Fibroblast of the aortic adventitia (primary cell): ENCODE measurements around the gene ATP2C1. TPM values are rescaled to one million over a fixed set of nuclear protein-coding genes. Genes with fewer than 3 reads are reported as not detected.

Experiments
- DNase-seq: peaks from one replicate; pipeline ENCODE4 v3.0.0-alpha.2; 2010; ENCODE audit warnings: low read depth
- H3K4me3 ChIP-seq: 2 replicates; pipeline ENCODE4 v1.5.1; 2011; ENCODE audit warnings: low read depth, mild to moderate bottlenecking, control low read depth, low read length, moderate library complexity
- CTCF ChIP-seq: IDR thresholded peaks from 2 replicates; pipeline ENCODE4 v1.5.1; 2011; ENCODE audit warnings: mild to moderate bottlenecking, low read length, control low read depth, inconsistent platforms; ENCODE audit not compliant: insufficient read depth
- total RNA-seq: library from RNA; depleted of rRNA; stranded (reverse); fragments of >200 nt; gene quantifications from 2 replicates; pipeline ENCODE4 v1.2.3, GENCODE V29; 2012; ENCODE audit warnings: low replicate concordance

The ATP2C1 gene
- total RNA-seq, 1 donor = 73.2 TPM

- no peak overlapping the region for H3K4me3 ChIP-seq
- no peak for TF ChIP-seq CTCF
- DNase-seq = no peak
These were observed 10.6 kb downstream of the ATP2C1 start for GRCh38 chr3:130904491-130904890.

- no peak for TF ChIP-seq CTCF
These were observed 11.7 kb downstream of the ATP2C1 start for GRCh38 chr3:130905551-130905950.

GRCh38 chr3:130906374-130906995 lies 12.6 kb downstream of the ATP2C1 start:
- no peak overlapping the region for H3K4me3 ChIP-seq
- DNase-seq = peak; percentile 59

More at GRCh38 chr3:130905551-130905950, 11.7 kb downstream of the ATP2C1 start:
- peak; percentile 79 for DNase-seq
- H3K4me3 ChIP-seq = no peak overlapping the region

GRCh38 chr3:130907500-130907899 lies 13.6 kb downstream of the ATP2C1 start:
- DNase-seq = no peak
- TF ChIP-seq CTCF = no peak
- H3K4me3 ChIP-seq = no peak overlapping the region

More at GRCh38 chr3:130906374-130906995, 12.6 kb downstream of the ATP2C1 start:
- TF ChIP-seq CTCF = no peak

GRCh38 chr3:130907966-130908365 lies 14.1 kb downstream of the ATP2C1 start:
- no peak for TF ChIP-seq CTCF
- no peak for DNase-seq
- no peak overlapping the region for H3K4me3 ChIP-seq

- H3K4me3 ChIP-seq = no peak overlapping the region
- DNase-seq = no peak
- no peak for TF ChIP-seq CTCF
These were observed 21.8 kb downstream of the ATP2C1 start for GRCh38 chr3:130915567-130916292.
